Brain microvascular endothelial cell (primary cell): Measurements from ENCODE around the gene GALNT8.

Experiments used
- DNase-seq: peaks from one replicate; pipeline ENCODE4 v3.0.0-alpha.2; 2020
- H3K27ac ChIP-seq: fragments of 250-450 bp; sonication (Bioruptor Pico); 2 replicates; pipeline ENCODE4 v1.5.1; 2020; ENCODE audit warnings: mild to moderate bottlenecking, moderate library complexity
- H3K27me3 ChIP-seq: fragments of 250-450 bp; sonication (Bioruptor Pico); replicated peaks from 2 replicates; pipeline ENCODE4 v1.5.1; 2020; ENCODE audit warnings: mild to moderate bottlenecking
- H3K36me3 ChIP-seq: fragments of 250-450 bp; sonication (Bioruptor Pico); replicated peaks from 2 replicates; pipeline ENCODE4 v1.5.1; 2020; ENCODE audit warnings: mild to moderate bottlenecking
- H3K4me3 ChIP-seq: 2 replicates; pipeline ENCODE4 v1.5.1; 2011; ENCODE audit warnings: low read depth, mild to moderate bottlenecking, control low read depth, low read length, moderate library complexity
- in situ Hi-C: cut with HindIII; loops from 2 replicates; pipeline ENCODE4 v1.10.0; 2017; ENCODE audit warnings: low sequenced_read_pairs, low pct_ligation_motif_present
- TF ChIP-seq, protein P1 (sequence below): IDR thresholded peaks from 2 replicates; pipeline ENCODE4 v1.5.1; 2011; ENCODE audit warnings: low read depth, mild to moderate bottlenecking, moderate library complexity, low read length, control low read depth, inconsistent platforms; ENCODE audit errors: missing control alignments

Gene GALNT8

DNA sequence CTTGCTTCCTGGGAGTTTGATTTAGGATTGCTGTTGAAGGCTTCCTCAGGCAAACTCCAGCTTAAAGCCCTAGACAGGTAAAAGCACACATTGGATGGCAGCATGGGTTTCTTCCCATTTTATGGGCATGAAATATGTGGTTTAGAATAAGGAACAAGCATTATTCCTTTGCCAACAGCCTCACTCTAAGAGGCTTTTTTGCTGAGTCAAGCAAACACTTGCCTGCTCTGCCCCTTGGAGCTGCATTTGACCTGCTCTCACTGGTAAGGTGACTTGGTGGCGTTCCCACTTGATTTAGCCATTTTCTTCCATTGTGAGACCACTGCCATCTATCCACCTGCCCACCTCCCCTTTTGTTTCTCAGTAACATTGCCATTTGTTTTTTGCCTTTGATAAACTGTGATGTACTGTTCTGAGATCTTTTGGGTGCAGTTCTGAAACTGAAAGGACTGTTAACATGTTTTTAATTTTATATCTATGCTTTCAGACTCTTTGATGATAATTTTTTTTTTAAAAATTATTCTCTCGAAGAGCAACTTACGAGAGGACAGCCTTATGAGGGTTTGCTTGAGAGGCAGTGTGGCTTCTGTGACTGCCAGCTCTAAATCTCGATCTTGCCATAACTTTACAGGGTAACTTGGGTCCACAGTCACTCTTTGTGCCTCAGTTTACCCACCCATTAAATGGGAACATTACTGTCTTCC, 92.6 kb downstream of the GALNT8 start:
- in situ Hi-C loops = no loop called here
- Histone ChIP-seq H3K4me3 (no peak overlapping the region), H3K27me3 (peaks cover 24% of the 10 kb centered on the region), H3K36me3 (no peaks in the 10 kb centered on the region), H3K27ac (no peak overlapping the region)
- TF ChIP-seq, protein P1, sequence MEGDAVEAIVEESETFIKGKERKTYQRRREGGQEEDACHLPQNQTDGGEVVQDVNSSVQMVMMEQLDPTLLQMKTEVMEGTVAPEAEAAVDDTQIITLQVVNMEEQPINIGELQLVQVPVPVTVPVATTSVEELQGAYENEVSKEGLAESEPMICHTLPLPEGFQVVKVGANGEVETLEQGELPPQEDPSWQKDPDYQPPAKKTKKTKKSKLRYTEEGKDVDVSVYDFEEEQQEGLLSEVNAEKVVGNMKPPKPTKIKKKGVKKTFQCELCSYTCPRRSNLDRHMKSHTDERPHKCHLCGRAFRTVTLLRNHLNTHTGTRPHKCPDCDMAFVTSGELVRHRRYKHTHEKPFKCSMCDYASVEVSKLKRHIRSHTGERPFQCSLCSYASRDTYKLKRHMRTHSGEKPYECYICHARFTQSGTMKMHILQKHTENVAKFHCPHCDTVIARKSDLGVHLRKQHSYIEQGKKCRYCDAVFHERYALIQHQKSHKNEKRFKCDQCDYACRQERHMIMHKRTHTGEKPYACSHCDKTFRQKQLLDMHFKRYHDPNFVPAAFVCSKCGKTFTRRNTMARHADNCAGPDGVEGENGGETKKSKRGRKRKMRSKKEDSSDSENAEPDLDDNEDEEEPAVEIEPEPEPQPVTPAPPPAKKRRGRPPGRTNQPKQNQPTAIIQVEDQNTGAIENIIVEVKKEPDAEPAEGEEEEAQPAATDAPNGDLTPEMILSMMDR = no peak
- DNase-seq = no peak

DNA sequence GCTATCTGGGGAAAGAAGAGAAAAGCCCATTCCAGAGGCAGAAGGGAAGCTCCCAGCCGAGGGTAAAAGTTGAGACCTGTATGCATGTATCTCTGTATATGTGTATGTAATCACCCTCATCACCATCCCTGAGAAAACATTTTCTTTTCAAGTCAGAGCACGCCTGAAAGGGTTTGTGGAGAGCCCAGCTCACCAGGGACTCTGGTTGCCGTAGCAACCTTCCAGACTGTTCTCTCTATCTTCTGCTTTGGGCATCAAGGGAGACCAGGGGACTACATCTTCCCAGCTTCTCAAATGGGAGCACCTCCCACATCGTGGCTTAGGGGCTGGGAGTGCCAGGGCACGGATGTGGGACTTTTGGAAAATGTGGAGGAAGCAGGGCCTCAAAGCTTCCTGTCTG, 93.5 kb downstream of the GALNT8 start:
- Histone ChIP-seq H3K27me3 (peaks cover 24% of the 10 kb centered on the region), H3K27ac (no peak overlapping the region), H3K4me3 (no peak overlapping the region), H3K36me3 (no peaks in the 10 kb centered on the region)
- DNase-seq = no peak
- in situ Hi-C loops = no loop called here
- TF ChIP-seq, protein P1 = no peak

DNA sequence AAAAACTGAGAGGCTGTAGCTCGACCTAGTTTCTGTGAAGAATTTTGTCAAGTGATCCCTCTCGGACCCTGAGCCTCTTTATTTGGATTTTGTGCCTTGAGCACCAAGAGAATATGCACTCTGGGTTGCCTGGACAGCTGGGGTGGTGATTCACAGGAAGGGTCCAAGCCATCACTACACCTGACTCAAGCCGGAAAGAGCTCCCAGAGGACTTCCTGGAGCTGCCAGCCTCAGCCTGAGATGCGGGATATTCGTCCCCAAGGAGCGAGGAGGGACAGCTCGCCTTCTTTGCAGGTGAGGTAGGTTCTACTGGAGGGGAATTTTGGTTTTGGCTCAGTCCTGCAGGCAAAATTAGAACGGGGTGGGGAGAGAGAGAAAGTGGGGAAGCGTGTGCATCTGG, 94.3 kb downstream of the GALNT8 start:
- no peak for DNase-seq
- in situ Hi-C loops = no loop called here
- no peak overlapping the region for H3K27ac ChIP-seq

DNA sequence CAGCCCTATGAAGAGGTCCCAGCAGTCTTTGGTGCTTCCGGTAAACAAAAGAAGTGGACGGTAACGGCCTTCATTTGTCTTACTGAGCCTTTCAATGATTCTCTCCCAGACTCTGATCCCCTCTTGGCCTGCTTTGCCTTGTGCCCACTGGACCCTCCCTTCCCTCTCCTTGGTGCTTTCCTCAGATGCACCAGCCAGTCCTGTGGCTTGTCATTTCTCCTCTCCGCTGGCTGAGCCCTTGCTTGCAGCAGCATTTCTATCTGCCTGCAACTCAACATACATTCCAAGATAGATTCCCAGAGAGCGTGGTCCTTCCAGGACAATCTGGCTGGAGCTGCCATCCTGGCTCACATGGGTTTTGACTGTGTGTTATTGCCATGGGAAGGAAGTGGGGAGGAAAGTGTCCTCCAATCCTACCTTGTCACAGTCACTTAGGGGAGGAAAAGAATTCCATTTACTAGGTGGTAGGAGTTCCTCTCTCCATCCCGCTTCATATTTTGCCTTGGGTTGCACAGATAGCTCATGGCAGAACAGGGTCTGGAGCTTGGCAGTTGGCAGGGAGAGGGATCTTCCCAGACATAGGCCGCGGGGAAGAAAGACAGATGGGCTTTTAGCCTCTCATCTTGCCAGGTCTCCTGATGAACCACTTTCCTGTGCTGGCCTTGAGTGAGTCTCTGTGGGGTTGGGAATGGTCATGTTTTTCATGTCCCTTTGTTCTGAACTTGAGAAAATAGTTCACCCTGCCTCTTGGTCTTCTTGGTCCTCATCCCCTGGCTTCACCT, 96.7 kb downstream of the GALNT8 start:
- Histone ChIP-seq H3K27me3 (peaks cover 9% of the 10 kb centered on the region), H3K27ac (no peak overlapping the region), H3K36me3 (no peaks in the 10 kb centered on the region), H3K4me3 (no peak overlapping the region)
- TF ChIP-seq, protein P1 = no peak
- in situ Hi-C loops = no loop called here
- DNase-seq = no peak

More for the DNA sequence above, 94.3 kb downstream of the GALNT8 start:
- peaks cover 20% of the 10 kb centered on the region for H3K27me3 ChIP-seq
- no peak overlapping the region for H3K4me3 ChIP-seq
- TF ChIP-seq, protein P1 = no peak
- no peaks in the 10 kb centered on the region for H3K36me3 ChIP-seq

DNA sequence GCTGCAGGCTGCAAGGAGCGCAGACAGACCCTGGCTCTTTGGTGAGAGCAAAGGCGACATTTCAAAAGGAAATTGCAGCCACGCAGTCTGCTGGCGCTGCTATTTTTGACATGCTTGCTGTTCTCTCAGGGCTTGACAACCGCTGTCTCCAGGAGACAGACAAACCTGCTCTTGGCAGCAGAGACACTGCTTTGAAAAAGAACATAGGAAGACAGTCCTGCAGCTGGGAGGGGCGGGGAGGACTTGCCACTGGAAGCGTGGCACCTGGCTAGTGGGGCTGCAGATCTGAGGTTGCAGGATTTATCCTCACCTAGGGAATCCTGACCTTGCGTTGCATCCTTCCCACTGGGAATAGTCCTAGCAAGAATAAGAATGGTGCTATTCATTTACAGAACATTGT, 97.7 kb downstream of the GALNT8 start:
- no peak overlapping the region for H3K27ac ChIP-seq
- no peaks in the 10 kb centered on the region for H3K36me3 ChIP-seq
- in situ Hi-C loops = no loop called here
- no peak for DNase-seq
- H3K27me3 ChIP-seq = peaks cover 7% of the 10 kb centered on the region
- no peak overlapping the region for H3K4me3 ChIP-seq
- TF ChIP-seq, protein P1 = no peak
